Stimulated activated CD8-positive, alpha-beta memory T cell treated with anti-CD3 and anti-CD28 coated beads, Interleukin-4, amount 100 ng/mL, for 4 hours (primary cell): ENCODE results near the gene HCN3.
"Not testable (repeated sequence)": the region's sequence is repeated elsewhere in the genome, so short reads cannot be mapped to it uniquely, and the experiment has no call there.

Experiments
- DNase-seq, 2 donors: peaks; one replicate each; pipeline ENCODE4 v3.0.0-alpha.2; 2020; ENCODE audit warnings: low read depth in 2 of 2, low spot score in 1 of 2

The HCN3 gene

DNA sequence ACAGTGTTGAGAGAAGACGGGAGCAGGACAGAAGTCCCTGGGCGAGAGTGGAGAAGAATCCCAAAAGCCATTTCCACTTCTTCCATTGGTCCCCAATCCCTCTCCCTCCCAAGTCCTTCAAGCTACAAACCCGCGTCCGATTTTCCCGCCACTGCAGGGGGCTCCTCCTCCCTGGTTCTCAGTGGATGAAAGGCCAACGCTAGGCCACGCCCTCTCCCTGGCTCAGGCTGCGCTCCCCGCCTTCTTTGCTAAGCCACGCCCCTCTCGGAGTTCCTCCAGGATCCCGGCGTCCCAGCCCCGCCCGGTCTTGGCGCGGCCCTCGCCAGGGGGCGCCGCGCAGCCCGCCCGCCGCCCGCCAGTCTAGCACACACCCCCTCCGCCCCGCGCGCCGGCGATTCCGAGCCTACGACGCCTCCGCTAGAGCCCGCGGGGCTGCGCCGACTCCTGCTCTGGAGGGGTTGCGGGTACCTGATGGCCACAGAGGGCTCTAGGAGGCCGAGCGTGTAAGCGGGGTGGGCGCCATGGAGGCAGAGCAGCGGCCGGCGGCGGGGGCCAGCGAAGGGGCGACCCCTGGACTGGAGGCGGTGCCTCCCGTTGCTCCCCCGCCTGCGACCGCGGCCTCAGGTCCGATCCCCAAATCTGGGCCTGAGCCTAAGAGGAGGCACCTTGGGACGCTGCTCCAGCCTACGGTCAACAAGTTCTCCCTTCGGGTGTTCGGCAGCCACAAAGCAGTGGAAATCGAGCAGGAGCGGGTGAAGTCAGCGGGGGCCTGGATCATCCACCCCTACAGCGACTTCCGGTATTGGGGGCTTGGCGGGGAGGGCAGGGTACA is at the start of gene HCN3:
Gene HCN3, plus strand, starts transcription at position 394 of the 832 bp plus-strand sequence. Its CDS starts 128 bp downstream, at position 522.
- peak; percentile 86 to 90 for DNase-seq

DNA sequence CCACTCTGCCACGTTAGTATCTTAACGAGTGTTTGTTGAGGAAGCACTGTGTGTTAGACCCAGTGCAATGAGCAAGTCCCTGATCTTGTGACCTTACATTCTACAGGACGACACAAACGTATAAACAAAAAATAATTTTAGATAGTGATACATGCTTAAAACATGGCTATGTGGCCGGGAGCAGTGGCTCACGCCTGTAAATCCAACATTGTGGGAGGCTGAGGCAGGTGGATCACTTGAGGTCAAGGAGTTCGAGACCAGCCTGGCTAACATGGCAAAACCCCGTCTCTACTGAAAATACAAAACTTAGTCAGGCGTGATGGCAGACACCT is 49.2 kb upstream of the HCN3 start:
- DNase-seq: no peak

DNA sequence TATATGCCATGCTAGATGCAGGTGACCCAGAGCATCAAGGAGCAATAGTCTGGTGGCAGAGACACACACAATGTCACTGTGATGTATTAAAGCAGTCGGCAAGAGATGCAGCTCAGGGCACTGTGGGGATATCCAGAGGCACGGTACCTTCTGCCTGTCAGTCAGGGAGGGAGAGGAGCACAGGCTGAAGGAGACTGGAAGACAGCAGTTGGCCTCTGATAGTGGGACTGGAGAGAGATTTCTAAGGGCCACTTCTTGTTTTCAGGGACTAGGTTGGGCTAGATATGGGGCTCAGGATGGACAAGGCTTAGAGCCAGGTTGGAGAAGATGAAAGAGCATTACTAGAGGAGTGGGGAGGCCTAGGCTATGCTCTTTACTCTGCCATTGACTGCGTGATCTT is 46.0 kb upstream of the HCN3 start:
- DNase-seq: not testable (repeated sequence)

DNA sequence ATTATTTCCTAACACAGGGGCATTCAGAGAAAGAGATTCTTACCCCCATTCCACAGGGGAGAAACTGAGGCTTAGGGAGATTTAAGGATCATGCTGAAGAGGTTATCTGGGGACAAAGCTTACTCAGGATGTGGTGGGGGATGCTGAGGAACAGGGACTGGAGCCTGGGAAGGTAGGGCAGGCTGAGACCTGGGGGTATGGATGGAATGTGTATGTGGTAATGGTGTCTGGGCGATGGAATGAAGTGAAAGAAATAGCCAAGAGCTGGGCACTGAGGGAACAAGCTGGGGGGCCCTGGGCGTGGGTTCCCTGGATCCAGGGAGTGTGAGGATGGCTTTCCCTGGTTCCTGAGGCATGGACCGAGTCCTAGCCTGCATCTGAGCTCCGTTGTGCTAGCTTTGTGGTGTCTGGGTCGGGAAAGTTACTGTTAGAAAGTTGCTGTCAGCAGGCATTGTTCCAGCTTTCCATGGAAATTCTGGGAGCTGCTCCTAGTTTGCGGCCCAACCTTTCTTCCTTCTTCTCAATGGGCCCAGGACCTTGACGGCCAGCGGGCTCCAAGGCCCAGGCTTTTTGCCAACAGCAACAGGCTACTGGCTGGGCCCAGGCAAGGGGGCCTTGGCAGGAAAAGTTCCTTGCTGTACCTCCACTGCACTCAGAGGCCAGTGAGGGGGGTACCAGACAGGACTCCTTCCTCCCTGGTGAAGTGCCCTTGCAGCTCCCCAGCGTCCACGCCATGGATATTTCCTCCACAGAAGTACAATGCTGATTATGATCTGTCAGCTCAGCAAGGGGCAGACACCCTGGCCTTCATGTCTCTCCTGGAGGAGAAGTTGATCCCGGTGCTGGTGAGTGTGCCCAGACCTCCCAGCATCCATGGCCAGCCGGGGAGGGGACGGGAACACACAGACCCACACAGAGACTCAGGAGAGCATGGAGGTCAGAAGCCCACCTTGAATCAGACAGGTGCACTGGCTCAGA is 45.0 kb upstream of the HCN3 start:
- DNase-seq: not testable (repeated sequence)

DNA sequence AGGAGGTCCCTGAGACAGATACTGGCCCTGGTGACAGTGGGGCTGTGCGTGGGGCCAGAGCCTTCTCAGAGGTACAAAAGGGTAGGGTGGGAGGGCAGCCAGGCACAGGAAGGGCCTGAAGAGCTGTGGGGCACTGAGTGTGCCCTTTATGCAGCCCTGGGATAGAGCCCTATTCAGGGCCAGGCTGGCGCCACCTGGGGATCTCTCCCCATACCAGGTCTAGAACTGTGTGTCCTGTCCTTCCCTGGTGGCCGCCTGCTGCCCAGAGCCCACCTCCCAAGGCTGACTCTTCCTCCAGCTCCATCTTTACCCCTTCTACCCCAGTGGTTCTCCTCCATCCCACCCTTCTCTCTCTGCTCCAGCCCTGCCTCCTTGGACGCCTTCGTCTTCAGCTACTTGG is 43.8 kb upstream of the HCN3 start:
- not testable (repeated sequence) for DNase-seq

DNA sequence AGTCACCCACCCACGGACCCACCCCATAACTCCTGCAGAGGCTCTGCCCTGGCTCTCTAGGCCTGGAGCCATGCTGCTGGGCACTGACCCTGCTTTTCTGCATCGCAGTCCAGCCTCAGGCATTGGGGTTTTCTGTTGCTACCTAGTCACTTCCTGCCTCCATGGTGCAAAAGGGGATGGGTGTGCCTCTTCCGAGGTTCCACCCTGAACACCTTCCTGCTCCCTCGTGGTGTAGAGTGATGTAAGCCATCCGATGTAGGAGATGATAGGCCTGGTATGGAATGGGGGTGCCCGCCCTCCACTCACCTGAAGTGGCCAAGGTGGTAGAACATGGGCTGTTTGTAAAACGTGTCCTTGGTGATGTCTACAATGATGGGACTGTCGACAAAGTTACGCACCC is 41.9 kb upstream of the HCN3 start:
- not testable (repeated sequence) for DNase-seq

DNA sequence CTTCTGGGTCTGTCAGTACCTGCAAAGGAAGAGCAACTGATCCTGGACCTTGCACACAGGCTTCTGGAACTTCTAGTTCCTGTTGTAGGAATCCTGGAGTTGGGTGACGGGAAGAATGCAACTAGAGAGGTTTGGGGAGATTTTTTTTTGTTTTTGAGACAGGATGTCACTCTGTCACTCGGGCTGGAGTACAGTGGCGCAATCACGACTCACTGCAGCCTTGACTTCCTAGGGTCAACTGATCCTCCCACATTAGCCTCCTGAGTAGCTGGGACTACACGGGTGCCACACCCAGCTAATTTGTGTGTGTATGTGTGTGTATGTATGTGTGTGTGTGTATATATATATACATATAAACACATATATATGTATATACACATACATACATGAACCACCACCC is 40.8 kb upstream of the HCN3 start:
- no peak for DNase-seq

DNA sequence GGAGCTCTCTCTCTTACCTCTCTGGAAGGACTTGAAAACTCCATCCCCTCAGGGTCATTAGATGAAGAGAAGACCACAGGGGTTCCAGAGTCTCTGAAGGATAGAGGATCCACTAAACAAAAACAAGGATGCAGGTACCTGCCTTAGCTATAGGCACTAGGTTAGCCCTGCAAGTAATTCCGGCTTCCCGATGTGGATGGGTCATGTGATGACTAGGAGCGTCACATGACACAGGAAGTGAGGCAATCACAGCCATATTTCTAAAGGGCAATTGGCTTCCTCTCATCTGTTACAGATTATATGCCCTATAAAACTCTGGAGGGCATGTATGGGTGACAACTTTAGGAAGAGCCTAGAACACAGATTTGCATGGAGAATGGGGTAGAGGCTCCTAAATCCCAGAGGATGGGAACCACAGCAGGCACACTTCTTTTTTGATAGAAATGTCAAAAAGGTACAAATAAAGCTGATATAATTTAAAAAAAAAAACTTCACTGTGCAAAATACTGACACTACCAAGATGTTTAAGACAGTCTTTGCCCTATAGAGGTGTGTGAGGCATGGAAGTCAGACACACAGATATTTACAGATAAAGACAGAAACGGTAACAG is 36.1 kb upstream of the HCN3 start:
- no peak for DNase-seq

DNA sequence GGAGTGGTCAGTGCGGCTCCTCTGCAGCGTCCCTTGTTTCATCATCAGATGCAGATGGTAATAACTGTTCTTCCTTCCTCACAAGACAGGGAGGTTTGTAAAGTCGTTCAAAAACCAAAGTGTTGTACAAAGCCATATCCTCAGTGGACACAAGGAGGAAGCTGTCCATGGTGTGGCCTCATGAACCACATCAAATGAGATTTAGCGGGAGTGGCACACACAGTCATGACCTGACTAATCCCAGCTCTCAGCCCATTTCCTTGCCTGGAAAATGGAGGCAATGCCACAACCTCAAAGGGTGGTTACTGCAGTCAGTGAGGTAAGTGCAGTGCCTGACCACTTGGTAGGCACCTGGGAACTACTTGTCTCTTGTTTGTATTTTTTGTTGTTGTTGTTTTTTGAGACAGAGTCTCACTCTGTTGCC is 35.4 kb upstream of the HCN3 start:
- DNase-seq: no peak

DNA sequence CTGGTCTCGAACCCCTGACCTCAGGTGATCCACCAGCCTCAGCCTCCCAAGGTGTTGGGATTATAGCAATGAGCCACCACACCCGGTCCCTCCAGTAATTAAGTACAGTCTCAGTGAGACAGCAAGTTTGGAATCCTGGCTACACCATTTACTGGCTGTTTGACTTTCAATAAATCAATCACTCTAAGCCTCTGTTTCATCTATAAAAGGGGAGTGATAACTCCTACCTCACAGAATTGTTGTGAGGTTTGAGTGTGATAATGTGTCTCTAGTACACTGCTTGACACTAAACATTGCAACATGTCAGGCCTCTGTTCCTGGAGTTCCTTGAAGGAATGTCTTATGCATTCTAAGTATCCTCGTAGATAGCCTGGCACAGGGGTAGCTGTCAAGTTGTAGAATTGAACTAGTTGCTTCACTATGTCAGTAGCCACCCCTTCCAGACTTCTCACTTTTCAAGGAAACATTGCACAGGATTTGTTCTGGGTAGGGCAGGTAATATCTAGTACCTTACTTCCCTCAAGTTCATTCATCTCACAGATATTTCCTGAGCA is 34.4 kb upstream of the HCN3 start:
- no peak for DNase-seq

DNA sequence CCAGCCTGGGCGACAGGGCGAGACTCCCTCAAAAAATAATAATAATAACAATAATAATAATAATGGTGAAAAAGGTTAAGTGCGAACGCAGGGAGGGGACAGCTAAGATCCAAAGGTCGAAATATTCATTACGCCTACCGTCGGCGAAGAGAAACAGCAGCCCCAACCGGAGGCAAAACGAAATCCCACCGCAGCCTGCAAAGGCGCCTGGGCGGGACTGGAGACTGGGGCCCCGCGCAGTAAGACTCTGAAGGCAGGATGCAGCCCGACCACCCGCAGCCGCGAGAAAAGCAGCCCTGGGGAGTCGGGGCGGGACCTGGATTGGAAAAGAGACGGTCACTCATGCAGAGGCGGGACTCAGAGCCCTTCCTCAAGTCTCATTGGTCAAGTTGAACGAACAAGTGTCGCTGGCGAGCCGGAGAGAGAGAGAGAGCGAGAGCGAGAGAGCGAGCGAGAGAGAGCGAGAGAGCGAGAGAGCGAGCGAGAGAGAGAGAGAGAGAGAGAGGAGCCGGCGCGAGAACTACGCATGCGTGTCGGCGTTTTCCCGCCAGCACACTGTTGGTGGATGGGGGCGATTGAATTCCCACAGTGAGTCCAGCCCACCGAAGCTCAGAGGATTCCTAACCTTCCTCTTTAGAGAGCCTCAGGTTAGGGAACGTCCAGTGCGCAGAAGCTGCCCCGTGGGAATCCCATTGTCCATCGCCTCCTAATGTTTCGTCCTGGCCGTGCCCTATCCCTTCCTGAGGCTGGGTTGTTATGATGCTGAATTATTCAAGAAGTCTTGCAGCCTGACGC is 32.7 kb upstream of the HCN3 start:
- DNase-seq: peak; percentile 75 to 82

DNA sequence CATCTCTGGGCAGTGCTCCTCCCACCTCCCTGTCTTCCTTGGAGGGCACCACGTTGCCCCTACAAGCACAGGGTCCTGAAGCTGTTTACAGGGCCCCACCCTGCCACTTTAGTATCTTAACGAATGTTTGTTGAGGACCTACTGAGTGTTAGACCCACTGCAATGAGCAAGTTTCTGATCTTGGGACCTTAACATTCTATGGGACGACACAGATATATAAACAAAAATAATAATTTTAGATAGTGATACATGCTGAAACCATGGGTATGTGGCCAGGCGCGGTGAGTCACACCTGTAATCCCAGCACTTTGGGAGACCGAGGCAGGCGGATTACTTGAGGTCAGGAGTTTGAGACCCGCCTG is 32.1 kb upstream of the HCN3 start:
- DNase-seq: no peak

DNA sequence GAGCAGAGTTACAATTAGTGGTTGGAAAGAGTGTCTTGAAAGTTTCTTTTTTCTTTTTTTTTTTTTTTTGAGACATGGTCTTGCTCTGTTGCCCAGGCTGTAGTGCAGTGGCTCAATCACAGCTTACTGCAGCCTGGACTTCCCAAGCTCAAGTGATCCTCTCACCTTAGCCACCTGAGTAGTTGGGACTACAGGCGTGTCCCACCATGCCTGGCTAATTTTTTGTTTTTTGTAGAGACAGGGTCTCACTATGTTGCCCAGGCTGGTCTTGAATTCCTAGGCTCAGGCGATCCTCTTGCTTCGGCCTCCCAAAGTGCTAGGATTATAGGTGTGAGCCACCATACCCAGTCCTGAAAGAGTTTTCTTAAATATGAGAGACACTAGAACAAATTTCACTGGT is 30.5 kb upstream of the HCN3 start:
- not testable (repeated sequence) for DNase-seq

DNA sequence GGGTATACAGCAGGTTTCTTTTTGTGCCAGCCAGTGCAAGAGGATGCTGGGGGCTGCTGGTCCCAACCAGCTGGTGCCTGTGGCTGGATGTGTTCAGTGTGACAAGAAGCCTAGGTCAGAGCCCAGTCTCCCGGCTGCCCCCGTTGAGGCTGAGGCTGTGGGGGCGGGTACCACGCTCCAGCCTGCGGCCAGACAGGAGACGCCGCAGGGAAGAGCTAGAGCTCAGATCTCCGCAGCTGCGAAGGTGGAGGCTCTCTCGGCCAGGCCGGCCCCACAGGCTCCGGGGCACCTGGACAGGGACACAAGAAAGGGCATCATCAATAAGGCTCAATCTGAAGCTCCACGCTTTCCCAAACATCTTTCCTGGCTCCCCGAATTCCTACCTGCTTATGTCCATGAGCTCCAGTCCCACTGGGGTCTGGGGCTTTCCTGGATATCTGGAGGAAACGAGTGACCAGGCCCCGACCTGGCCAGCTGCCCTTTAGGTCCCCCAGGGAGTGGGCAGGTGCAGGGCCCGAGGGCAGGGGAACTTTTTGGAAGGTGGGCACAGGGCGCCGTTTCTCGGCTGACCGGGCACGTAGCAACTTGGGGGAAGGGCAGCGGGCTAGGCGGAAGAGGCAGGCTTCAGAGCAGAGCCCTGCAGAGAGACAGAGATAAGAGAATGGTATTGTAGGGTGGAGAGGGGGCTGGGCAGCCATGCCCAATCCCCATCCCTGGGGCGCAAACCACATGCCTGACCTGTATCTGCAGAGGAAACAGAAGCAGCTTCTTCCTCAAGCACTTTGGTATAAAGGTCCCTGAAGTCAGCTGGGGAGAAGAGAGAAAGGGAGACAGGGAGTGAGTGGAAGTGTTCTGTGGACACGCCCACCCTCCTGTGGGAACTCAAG is 29.4 kb upstream of the HCN3 start:
- DNase-seq: no peak

DNA sequence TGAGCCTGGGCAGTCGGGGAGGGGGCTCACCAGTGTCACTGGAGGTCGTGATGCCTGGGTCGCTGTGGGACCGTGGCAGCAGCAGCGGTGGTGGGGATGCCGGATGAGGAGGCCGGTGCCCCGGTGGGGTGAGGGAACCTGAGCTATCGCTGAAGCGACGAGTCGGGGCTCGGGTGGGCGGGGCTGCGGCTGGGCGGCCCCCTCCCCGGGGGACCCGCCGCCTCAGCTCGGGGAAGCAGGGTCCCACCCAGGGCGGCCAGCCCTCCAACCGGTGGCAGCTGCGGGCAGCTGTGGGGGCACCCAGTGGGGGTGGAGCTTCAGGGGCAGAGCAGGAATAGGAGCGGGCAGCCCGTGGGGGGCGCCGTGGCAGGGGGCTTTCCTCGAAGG is 27.0 kb upstream of the HCN3 start:
- no peak for DNase-seq

DNA sequence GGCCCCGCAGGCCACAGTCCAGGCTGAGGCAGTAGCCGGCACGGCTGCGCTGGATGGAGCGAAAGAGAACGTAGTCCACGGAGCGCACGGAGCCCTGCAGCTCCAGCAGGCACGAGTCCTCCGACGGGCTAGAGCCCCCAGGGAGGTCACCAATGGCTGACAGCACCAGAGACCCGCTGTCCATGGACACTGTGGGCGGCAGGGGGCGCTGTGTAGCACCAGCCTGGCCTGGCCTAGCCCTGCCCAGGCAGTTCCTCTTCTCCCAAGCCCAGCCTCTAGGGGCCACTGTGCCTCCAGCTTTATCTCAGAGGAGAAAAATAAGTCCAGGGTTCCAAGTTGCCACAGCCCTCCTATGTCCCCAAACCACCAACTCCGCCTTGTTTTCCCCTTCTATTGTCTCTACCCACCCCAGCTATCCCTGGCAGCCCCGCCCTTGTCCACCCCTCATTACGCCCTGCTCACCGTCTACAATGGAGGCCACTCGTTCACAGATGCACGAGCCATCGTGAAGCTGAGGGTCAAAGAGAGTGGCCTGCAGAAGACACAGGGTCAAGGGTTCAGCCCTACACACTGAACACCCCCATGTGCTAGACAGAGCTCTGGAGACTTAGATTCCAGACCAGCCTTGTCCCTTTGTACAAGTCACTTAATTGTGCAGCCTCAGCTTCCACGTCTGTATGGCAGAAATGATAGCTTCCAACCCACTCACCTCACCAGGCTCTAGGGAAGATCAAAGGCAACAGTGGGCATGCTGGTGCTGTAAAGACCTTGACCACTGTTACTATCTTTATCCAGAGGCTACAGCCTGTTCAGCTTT is 26.4 kb upstream of the HCN3 start:
- DNase-seq: peak; percentile 87 to 95

DNA sequence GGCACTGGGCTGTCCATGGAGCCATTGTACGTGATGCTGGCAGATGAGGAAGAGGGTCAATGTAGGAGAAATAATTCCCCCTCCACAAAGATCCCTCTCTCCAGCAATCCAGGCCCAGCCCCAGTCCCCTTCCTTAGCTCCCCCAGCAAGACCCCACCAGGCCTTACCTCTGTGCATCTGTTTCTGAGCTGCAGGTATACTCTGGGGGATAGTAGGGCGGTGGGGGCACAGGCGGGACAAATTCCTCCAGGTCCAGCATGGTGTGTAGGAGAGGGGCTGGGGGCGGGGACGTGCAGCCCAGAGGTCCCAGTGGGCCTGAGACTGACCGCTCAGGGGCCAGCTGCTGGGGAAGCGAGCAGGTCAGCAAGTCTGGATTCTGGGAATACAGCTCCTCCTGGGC is 25.7 kb upstream of the HCN3 start:
- DNase-seq: no peak

DNA sequence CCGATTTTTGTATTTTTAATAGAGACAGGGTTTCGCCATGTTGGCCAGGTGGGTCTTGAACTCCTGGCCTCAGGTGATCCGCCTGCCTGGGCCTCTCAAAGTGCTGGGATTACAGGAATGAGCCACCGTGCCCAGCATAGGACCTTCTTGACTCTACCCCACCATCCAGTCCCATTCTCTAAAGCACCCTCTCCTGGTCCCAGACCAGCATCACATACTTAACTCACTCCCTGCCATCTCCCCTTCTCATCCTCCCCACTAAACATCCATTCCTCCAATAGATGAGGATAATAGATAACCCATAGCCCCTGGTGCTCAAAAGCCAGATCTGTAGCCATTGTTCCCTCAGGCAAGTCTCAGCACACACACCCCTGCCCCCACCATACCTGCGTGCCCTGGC is 24.1 kb upstream of the HCN3 start:
- DNase-seq: no peak

DNA sequence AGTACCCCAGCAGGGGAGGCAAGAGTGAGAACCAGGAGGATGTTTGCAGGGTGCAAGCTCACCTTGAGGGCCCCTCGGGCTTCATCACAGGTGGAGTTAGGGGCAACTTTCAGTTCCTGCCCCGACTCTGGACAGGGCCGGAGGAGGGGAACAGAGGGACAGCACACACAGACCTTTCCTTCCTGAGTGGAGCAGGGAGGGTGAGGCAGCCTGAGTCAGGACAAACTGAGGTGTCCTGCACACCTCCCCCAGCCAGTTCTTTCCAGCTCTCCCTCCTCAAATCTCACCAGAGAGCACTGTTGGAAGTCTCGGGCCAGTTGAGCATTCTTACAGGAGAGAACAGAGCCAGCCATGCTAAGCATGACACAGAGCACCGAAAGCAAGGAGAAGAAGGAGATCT is 23.5 kb upstream of the HCN3 start:
- DNase-seq: no peak
